Adrenal gland (tissue), 5 donors: ENCODE data around the gene AFAP1L2.

Source experiments
- CTCF ChIP-seq, 6 experiments: fragments of 450-650 bp in 4 of 6; fragments of 200-600 bp in 2 of 6; sonication (generic) in 1 of 6; IDR thresholded peaks; 1 replicate in 5 of 6; 2 replicates in 1 of 6; pipeline versions ENCODE4 v1.5.1 to v1.8.0; 2016 to 2021; ENCODE audit warnings: antibody characterized with exemption in 6 of 6, mild to moderate bottlenecking in 2 of 6, moderate library complexity in 1 of 6
- POLR2A ChIP-seq, 2 donors: fragments of 450-650 bp; IDR thresholded peaks; one replicate each; pipeline ENCODE4 v1.6.1; 2017; ENCODE audit warnings: antibody characterized with exemption in 2 of 2, mild to moderate bottlenecking in 2 of 2, moderate library complexity in 1 of 2
- donor health status: DM: no; HTN: no; CAD: no.

DNA sequence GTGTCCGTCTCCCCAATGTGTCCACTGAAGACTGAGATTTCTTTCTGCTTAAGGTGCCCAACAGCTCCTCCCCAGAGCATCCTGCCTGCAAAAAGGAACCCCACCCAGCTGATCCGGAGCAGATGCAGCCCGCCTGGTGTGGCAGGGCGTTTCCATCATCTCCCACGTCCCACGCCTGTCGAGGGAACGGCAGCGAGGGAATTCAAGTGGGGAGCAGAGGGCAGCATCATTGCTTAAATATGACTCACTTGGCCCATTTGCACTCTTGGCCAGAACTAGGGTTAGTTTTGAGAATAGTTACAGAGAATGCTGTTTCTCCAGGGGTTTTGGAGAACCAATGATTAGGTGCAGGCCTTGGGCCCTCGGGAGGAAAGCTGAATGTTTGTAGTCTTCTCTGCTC is 144.5 kb downstream of the AFAP1L2 start:
- no peak for TF ChIP-seq CTCF (IDR thresholded peaks at IDR 0.05)
- TF ChIP-seq POLR2A (IDR thresholded peaks at IDR 0.05), result no peak
